Stomach (tissue), 9 donors: ENCODE data around the gene PROCR. TPM values are rescaled to one million over a fixed set of nuclear protein-coding genes. Genes with fewer than 3 reads are reported as not detected.
"Not testable (repeated sequence)": the region's sequence is repeated elsewhere in the genome, so short reads cannot be mapped to it uniquely, and the experiment has no call there.

Experiments used
- DNase-seq, 2 donors: peaks; one replicate each; pipeline versions ENCODE4 v3.0.0 to v3.0.0-alpha.2; 2013 to 2019
- H3K27ac ChIP-seq, 5 donors: fragments of 200-600 bp in 4 of 5; sonication (generic) in 4 of 5; one replicate each; pipeline ENCODE4 v1.5.1; 2013 to 2019; ENCODE audit warnings: mild to moderate bottlenecking in 1 of 5, moderate library complexity in 1 of 5
- H3K27me3 ChIP-seq, 3 donors: fragments of 200-600 bp; sonication (generic); one replicate each; pipeline ENCODE4 v1.5.1; 2017 to 2019; ENCODE audit warnings: mixed run types in 1 of 3
- H3K36me3 ChIP-seq, 4 donors: fragments of 200-600 bp; sonication (generic); 1 replicate in 3 of 4; 2 replicates in 1 of 4; pipeline ENCODE4 v1.5.1; 2016 to 2019
- H3K4me1 ChIP-seq, 4 donors: fragments of 200-600 bp; sonication (generic); one replicate each; pipeline ENCODE4 v1.5.1; 2016 to 2019
- H3K4me3 ChIP-seq, 4 donors: fragments of 200-600 bp; sonication (generic) in 3 of 4; one replicate each; pipeline ENCODE4 v1.5.1; 2016 to 2019; ENCODE audit warnings: mild to moderate bottlenecking in 1 of 4
- H3K9me3 ChIP-seq, 4 donors: fragments of 200-600 bp; sonication (generic); one replicate each; pipeline ENCODE4 v1.5.1; 2016 to 2019
- EP300 ChIP-seq: sonication (generic); formaldehyde crosslinking; IDR thresholded peaks from one replicate; pipeline ENCODE4 v1.6.1; 2017; ENCODE audit warnings: antibody characterized with exemption
- POLR2A ChIP-seq, 4 donors: fragments of 450-650 bp; IDR thresholded peaks; one replicate each; pipeline ENCODE4 v1.6.1; 2016; ENCODE audit warnings: antibody characterized with exemption in 4 of 4, control low read depth in 2 of 4, mild to moderate bottlenecking in 1 of 4, moderate library complexity in 1 of 4
- POLR2AphosphoS5 ChIP-seq, 3 donors: sonication (generic); formaldehyde crosslinking; IDR thresholded peaks; one replicate each; pipeline ENCODE4 v1.6.1; 2016; ENCODE audit warnings: antibody characterized with exemption in 3 of 3
- WGBS, 5 donors: extraction: QIAGEN DNeasy Blood & Tissue Kit in 3 of 5; methylation state at CpG; one replicate each; pipeline versions ENCODE4 v1.1.5 to v1.1.7; 2013 to 2018; 5-methylcytosine and 5-hydroxymethylcytosine counted together
- intact Hi-C: fragments of 100-400 bp; cut with DNase I; formaldehyde crosslinking; loops from one replicate; pipeline ENCODE4 v1.15.1; 2023; ENCODE audit warnings: low total_unique reads
- polyA plus RNA-seq, 3 donors: library from polyadenylated mRNA; stranded (reverse); fragments of 200-250 nt; gene quantifications; one replicate each; pipeline ENCODE4 v1.2.3, GENCODE V29; 2013
- total RNA-seq, 5 donors: library from RNA; depleted of rRNA; stranded (reverse); fragments of >200 nt; gene quantifications; one replicate each; pipeline versions ENCODE4 v1.1.0 to v1.2.3, GENCODE V29; 2014 to 2016
- TF ChIP-seq, protein P1 (sequence below), 7 experiments: fragments of 450-650 bp in 4 of 7; fragments of 200-600 bp in 3 of 7; sonication (generic) in 3 of 7; IDR thresholded peaks; one replicate each; pipeline ENCODE4 v1.5.1; 2016 to 2019; ENCODE audit warnings: antibody characterized with exemption in 7 of 7, control low read depth in 2 of 7, mild to moderate bottlenecking in 1 of 7
- donor health status: healthy with polysubstance abuse.
- donor health status: Bipolar disorder and iron deficiency.
- donor health status: healthy.

PROCR gene
- total and polyA plus RNA-seq, 8 donors: 4.0 to 37.6 (median 14.4) TPM

DNA sequence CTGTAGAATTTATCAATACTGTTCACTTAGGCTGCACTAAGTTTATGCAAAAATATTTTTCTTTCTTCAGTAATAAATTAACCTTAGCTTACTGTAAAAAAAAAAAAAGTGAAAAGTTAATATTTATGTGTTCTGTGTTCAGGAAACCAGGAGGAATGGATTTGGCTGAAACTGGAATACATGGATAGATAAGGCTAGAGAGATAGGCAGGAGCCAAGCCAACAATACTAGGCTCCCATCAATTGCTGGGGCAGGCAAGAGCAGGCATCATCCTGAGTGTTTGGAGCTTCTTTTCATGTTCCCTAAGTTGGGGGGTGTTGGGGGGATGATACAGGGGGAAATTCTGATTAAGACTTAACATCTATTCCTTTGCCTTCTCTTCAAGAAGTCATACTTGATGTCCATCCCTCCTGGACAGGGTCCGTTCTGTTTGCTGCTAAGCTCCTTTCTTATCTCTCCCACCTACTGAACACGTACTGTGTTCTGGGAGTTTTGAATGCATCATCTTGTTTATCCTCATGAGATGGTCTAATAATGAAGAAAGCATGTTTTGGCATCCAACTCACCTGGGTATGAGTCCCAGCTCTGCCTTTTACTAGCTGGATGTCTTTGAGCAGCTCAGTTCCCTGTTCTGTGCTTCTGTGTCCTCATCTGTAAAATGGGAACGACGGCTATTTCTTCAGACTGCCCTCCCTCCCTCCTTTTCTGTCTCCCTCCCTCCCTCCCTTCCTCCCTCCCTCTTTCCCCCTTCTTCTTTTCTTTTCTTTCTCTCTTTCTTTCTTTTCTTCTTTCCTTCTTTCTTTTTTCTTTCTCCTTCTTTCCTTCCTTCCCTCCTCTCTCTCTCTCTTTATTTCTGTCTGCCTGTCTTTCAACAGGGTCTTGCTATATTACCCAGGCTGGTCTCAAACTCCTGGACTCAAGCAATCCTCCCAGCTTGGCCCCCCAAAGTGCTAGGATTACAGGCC, 6.4 kb upstream of the PROCR start:
- Histone ChIP-seq H3K36me3 (no peaks in the 10 kb centered on the region), H3K9me3 (no peaks in the 10 kb centered on the region), H3K27me3 (no peaks in the 10 kb centered on the region), H3K4me1 (peaks cover 4 to 6% (median 6%) of the 10 kb centered on the region in 4 donors), H3K27ac (peak overlapping the region in 2 of 5 donors; percentile 6 to 24), H3K4me3 (no peak overlapping the region)
- intact Hi-C loops: no loop called here
- TF ChIP-seq POLR2A (IDR thresholded peaks at IDR 0.05) (no peak), EP300 (no peak), POLR2AphosphoS5 (IDR thresholded peaks at IDR 0.05) (no peak)
- TF ChIP-seq, protein P1, sequence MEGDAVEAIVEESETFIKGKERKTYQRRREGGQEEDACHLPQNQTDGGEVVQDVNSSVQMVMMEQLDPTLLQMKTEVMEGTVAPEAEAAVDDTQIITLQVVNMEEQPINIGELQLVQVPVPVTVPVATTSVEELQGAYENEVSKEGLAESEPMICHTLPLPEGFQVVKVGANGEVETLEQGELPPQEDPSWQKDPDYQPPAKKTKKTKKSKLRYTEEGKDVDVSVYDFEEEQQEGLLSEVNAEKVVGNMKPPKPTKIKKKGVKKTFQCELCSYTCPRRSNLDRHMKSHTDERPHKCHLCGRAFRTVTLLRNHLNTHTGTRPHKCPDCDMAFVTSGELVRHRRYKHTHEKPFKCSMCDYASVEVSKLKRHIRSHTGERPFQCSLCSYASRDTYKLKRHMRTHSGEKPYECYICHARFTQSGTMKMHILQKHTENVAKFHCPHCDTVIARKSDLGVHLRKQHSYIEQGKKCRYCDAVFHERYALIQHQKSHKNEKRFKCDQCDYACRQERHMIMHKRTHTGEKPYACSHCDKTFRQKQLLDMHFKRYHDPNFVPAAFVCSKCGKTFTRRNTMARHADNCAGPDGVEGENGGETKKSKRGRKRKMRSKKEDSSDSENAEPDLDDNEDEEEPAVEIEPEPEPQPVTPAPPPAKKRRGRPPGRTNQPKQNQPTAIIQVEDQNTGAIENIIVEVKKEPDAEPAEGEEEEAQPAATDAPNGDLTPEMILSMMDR (IDR thresholded peaks at IDR 0.05): no peak
- WGBS, 5 donors: 77 to 92% (median 89%) methylated on average over 4 of the region's 4 CpGs
- no peak for DNase-seq

DNA sequence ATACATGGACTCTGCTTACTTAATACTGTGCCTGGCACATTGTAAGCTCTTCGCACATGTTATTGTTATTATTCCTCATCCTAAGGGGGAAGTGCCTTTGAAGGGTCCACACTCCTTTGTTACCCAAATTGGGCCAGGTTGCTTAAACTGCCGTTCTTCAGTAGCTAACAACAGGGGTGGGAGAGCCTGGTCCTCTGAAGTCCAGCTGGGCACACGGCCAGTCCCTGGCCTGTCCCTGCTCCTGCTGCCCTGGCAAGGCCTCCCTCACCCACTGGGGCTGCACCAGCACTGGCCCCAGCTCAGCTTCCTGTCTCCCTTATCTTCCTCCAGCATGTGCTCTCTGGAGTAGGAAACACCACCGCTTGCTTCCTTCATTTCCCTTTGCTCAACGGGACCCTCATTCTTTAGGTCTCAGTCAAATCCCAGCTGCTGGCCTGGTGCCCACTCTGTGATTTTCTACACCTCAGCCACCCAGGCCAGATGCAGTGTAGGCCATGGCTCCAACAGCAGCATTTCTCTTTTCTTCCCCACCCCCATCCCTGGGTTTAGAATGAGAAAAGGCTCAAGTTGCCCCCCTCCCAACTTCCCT, 5.5 kb upstream of the PROCR start:
- 35 to 51% (median 40%) methylated on average over 5 of the region's 5 CpGs for WGBS, 5 donors
- DNase-seq: peak in 1 of 2 donors; percentile 66
- peak in 1 of 3 donors; percentile 6 for TF ChIP-seq POLR2AphosphoS5 (IDR thresholded peaks at IDR 0.05)
- TF ChIP-seq, protein P1 (IDR thresholded peaks at IDR 0.05): no peak
- H3K4me3 ChIP-seq: no peak overlapping the region
- H3K9me3 ChIP-seq: no peaks in the 10 kb centered on the region
- intact Hi-C loops: no loop called here
- H3K4me1 ChIP-seq: peaks cover 4 to 9% (median 7%) of the 10 kb centered on the region in 4 donors
- H3K27me3 ChIP-seq: no peaks in the 10 kb centered on the region
- H3K27ac ChIP-seq: peak overlapping the region in 2 of 5 donors; percentile 6 to 24
- H3K36me3 ChIP-seq: no peaks in the 10 kb centered on the region

DNA sequence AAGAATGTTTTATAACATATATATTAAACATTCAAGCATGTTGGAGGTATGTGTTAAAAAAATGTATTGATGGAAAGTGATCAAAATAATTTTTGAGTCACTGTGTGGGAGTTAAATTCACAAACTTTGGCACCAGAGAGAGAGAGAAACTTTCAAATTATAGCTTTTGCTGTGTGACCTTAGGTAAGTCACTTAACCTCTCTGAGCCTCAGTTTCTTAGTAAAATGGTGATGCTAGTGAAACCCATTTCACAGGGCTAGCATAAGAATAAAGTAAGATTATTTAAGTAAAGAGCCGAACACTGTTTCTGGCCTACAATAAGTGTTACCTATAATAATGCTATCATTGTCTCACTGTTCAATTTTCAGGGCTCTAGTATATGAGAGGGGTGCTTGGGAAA, 4.1 kb upstream of the PROCR start:
- H3K27me3 ChIP-seq: no peaks in the 10 kb centered on the region
- intact Hi-C loops: no loop called here
- WGBS, 5 donors: 95 to 100% (median 100%) methylated on average over 1 of the region's 1 CpG
- TF ChIP-seq EP300 (no peak), POLR2A (IDR thresholded peaks at IDR 0.05) (no peak), POLR2AphosphoS5 (IDR thresholded peaks at IDR 0.05) (no peak)
- TF ChIP-seq, protein P1 (IDR thresholded peaks at IDR 0.05): no peak
- H3K4me3 ChIP-seq: no peak overlapping the region
- no peaks in the 10 kb centered on the region for H3K9me3 ChIP-seq
- peaks cover 6 to 23% (median 20%) of the 10 kb centered on the region in 4 donors for H3K4me1 ChIP-seq
- DNase-seq: no peak
- no peak overlapping the region for H3K27ac ChIP-seq
- H3K36me3 ChIP-seq: no peaks in the 10 kb centered on the region

DNA sequence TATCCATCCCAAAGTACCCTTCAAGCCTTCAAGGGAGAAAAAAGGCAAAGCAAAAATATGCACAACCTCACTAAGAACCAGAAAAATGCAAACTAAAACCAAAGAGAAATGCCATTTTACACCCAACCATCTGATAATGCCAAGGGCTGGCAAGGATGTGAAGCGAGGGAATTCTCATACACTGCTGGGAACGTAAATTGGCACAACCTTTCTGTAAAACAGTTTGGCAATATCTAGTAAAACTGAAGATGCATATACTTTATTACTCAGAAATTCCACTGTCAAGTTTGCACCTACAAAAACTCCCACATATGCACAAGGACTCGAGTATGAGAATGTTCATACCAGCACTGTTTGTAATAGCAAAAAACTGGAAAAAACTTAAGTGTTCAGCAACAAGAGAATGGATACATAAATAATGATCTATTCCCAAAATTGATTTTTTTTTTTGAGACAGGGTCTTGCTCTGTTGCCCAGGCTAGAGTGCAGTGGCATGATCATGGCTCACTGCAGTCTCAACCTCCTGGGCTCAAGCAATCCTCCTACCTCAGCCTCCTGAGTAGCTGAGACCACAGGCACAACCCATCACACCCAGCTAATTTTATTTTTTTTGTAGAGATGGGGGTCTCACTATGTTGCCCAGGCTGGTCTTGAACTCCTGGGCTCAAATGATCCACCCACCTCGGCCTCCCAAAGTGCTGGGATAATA, 3.0 kb upstream of the PROCR start:
- intact Hi-C loops, DNase-seq, H3K4me3 ChIP-seq, H3K27me3 ChIP-seq, H3K9me3 ChIP-seq, H3K27ac ChIP-seq, H3K36me3 ChIP-seq: not testable (repeated sequence)
- 80 to 90% (median 89%) methylated on average over 4 of the region's 4 CpGs for WGBS, 5 donors
- H3K4me1 ChIP-seq: peaks cover 6 to 28% (median 21%) of the 10 kb centered on the region in 4 donors
